ENCODE data around the gene PAX5.

DNA sequence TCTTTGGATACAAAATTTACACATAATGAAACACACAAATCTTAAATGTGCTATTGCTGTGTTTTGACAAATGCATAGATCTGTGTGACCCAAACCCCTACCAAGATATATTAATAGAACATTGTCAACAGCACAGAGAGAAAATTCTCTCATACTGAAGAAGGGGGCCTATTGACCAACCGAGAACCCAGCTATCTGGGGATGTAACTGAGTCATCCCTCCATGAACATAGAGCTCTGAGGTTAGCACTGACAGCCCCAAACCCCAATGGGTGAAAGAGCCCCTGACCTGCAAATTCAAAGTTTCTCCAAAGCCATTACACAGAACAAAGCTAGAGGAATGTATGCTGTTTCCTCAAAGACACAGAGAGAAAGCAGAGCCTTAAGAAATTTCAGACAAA lies 180.8 kb downstream of the PAX5 start:
- TF ChIP-seq, protein P1, sequence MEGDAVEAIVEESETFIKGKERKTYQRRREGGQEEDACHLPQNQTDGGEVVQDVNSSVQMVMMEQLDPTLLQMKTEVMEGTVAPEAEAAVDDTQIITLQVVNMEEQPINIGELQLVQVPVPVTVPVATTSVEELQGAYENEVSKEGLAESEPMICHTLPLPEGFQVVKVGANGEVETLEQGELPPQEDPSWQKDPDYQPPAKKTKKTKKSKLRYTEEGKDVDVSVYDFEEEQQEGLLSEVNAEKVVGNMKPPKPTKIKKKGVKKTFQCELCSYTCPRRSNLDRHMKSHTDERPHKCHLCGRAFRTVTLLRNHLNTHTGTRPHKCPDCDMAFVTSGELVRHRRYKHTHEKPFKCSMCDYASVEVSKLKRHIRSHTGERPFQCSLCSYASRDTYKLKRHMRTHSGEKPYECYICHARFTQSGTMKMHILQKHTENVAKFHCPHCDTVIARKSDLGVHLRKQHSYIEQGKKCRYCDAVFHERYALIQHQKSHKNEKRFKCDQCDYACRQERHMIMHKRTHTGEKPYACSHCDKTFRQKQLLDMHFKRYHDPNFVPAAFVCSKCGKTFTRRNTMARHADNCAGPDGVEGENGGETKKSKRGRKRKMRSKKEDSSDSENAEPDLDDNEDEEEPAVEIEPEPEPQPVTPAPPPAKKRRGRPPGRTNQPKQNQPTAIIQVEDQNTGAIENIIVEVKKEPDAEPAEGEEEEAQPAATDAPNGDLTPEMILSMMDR (IDR thresholded peaks at IDR 0.05), result no peak
- no peak for TF ChIP-seq POLR2A (IDR thresholded peaks at IDR 0.05)
